ENCODE results near the gene TMEM150B.

The TMEM150B gene

DNA sequence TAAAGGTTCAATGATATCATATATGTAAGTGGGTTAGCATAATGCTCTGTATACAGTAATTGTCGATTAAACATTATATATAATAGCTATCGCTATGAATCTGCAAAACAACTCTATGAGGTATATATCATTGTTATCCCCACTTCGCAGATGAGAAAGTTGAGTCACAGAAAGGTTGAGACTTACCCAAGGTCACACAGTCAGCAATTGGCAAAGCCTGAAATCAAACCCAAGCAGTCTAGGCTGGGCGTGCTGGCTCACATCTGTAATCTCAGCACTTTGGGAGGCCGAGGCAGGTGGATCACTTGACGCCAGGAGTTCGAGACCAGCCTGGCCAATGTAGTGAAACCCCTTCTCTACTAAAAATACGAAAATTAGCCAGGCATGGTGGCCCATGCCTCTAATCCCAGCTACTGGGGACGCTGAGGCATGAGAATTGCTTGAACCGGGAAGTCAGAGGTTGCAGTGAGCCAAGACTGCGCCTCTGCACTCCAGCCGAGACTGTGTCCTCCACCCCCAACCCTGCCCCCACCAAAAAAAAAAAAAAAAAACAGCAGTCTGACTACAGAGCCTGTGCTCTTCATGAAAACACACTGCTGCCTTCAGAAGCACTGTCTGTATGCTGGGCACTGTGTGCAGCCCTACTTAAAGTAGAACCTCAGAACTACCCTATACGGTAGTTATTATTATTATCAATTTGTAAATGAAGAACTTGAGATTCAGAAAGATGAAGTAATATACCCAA is 46.6 kb downstream of the TMEM150B start:
- DNase-seq (ENCODE audit: low read depth, low spot score): no peak

GRCh38 chr19:55277494-55277893 is 47.6 kb downstream of the TMEM150B start:
- no peak for DNase-seq (ENCODE audit: low read depth, low spot score)

DNA sequence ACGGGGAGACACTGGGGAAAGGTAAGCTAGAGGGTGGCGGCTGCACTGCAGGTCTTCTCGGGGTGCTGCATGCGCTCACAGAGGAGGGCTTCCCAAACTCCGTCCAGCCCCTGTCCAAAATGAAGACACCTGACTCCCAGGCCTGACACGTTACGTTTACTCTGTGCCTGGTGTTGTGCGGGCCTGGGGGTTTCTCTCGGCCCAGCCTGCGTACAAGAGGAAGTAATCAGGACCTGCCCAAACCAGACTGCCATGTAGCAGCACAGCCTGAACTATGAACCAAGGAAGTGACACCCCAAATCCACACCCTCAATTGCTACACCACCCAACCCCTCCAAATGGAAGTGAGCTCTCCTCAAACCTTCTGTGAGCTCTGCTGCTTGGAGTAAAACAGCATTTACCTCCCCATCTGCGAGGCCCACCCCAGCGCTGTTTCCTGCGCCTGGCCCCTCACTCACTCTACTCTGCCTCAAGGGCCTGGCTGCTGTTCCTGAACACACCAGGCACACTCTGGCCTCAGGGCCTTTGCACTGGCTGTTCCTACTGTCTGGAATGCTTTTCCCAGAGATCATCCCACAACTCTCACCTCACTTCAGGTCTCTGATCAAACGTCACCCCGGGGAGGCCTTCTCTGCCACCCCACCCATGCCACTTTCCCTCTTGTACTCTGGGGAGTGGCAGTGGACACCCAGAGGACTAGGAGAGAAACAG is 48.3 kb downstream of the TMEM150B start:
- DNase-seq (ENCODE audit: low read depth, low spot score): no peak

DNA sequence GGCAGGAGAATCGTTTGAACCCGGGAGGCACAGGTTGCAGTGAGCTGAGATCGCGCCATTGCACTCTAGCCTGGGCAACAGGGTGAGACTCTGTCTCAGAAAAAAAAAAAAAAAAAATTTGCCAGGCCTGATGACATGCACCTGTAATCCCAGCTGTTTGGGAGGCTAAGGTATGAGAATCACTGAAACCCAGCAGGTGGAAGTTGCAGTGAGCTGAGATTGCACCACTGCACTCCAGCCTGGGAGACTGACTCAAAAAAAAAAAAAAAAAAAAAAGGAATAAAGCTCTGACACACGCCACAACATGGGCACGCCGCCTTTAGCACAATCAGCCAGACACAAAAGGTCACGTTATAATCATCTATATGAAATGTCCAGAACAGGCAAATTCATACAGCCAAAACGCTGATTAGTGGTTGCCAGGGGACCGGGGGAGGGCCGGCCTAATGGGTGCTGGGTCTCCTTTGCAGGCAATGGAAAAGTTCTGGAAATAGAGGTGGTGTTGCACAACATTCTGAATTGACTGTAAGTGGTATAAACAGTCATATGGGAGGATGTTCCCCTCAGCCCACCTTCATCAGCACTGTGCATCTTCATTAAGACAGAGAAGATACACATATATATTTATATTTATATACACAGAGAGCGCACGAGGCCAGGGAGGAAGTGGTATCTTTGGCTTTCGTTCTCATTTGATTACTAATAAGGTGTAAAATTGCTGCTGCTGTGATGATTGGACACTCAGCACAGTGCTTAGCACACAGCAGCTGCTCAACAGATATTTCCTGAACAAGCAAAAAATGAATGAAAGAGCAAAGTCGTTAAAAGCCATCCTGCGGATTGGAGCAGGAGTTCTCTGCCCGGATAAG is 49.1 kb downstream of the TMEM150B start:
- DNase-seq (ENCODE audit: low read depth, low spot score): no peak

DNA sequence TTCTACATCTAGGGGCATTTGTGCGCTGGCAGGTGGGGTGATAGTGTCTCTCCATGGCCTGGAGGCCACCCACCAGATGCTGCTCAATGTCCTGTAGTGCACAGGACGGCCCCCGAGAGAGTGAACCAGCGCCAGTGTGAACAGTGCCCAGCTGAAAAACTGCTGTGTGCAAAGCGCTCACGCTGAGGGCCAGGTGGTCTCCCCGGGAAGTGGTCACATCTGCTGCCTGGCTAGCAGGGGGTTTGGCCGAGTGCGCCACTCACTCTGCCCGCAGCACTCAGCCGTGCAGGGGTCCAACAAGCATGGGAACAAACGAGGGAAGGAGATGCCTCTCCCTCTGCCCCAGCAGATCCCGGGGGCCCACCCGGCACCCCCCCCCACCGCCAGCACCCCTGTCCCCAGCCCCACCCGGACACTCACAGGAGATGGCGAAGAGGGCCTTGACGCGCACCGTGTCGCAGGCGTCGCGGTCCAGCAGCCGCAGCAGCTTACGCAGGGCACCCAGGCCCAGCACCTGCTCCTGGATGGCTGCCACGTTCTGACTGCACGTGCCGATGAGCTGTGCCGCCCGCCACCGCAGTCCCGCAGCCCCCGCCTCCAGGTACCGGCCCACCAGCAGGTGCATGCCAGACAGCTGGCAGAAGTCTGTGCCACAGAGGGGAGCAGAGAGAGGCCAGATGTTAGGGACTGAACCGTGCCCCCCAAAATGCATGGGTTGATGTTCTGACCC is 51.0 kb downstream of the TMEM150B start:
- DNase-seq (ENCODE audit: low read depth, low spot score): no peak

DNA sequence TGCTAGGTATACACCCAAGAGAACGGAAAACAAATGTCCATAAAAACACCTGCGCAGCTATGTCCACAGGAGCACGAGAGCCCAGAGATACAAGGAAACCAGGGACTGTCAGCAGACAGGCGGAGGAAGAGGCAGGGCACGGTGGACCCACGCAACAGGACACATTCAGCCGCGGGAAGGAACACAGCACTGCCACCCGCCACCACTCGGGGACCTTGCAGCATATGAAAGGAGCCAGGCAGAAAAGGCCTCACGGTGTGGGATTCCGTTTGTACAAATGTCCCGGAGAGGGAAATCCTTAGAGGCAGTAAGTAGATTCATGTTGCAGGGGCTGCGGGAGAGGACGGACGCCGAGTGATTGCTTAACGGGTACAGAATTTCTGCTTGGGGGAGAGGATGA is 53.0 kb downstream of the TMEM150B start:
- no peak for DNase-seq (ENCODE audit: low read depth, low spot score)

DNA sequence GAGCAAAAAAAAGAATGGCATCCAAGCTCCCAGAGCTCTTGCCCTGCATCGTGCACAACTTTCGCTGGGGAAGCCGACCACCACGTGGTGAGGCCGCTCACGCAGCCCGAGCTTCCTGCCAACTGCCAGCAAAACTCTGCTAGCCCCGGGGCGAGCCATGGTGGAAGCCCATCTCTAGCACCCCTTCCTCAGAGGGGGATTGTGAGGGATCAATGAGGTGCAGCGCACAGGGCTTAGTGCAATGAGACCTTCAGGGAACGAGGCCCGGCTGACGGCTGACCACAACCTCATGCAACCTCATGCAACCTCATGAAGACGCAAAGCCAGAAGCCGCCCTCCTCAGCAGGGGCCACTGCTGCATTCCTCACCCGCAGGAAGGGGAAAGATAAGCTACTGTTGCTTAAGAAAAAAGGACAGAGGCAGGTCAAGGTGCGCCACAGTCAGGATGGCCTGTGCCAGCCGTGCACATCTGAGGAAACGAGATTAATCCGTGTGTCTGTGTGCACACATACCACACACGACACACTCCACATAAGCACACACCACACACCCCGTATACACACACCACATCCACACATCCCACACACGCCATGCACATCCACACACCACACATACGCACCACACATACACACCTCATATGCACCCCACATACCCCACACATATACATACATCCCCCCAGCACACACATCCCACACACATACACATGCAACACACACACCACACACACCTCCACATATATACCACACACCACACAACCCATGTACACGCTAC is 54.8 kb downstream of the TMEM150B start:
- DNase-seq (ENCODE audit: low read depth, low spot score): no peak

- no peak for DNase-seq (ENCODE audit: low read depth, low spot score)
Observed at GRCh38 chr19:55269299-55269698, 55.8 kb downstream of the TMEM150B start.

DNA sequence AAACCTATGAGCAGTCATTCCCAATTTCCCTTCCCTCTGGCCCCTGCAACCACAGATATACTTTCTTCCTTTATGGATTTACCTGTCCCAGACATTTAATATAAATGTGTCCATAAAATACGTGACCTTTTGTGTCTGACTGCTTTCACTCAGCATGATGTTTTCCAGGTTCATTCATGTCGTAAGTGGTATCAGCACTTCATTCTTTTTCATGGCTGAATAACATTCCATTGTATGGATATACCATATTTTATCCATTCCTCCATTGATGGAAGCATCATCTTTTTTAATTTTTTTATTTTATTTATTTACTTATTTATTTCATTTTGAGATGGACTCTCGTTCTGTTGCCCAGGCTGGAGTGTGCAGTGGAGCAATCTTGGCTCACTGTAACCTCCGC is 58.3 kb downstream of the TMEM150B start:
- no peak for DNase-seq (ENCODE audit: low read depth, low spot score)

GRCh38 chr19:55266404-55266803 is 58.7 kb downstream of the TMEM150B start:
- DNase-seq (ENCODE audit: low read depth, low spot score): no peak

DNA sequence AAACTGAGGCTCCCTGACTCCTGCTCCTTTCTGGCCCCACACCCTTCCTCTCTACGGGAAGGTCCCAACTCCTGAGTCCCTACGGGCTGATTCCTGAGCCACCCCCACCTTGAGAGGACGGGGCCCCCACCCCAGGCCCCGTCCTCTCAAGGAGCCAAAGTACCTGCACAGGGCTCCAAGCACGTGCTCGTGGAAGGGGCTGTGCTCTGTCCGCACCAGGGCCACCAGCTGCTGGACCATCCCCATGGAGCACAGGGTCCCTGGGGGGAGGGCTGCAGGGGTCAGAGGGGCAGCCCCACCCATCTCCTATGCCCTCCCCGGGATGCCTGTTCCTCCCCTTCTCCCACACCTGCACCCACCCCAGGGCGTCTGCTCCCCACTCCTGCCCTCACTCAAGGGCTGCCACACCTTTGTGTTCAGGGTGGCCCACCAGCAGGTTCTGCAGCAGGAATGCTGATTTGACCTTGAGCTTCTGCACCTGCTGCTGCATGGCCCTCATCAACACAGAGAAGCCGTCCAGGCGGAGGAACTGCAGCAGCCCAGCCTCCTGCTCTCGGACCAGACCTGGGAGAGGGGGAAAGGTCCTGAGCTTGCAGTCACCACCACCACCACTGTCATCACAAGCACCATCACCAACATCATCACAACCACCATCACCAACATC is 59.3 kb downstream of the TMEM150B start:
- DNase-seq (ENCODE audit: low read depth, low spot score): no peak

DNA sequence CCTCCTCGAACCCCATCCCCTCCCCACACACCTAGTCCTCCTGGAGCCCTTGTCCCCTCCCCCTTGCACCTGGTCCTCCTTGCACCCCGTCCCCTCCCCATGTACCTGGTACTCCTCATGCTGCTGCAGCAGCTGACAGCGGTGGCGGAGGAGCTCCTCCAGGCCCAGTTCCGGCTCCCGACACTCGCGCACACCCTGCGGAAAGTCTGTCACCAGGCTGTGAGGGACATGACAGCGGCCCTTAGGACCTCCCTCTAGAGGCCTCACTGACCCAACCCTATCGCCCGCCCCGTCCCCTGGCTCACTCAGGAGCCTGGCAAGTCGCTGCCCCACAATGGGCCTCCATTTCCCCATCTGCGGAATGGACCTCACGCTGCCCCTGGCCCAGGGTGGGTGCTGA is 60.0 kb downstream of the TMEM150B start:
- no peak for DNase-seq (ENCODE audit: low read depth, low spot score)

DNA sequence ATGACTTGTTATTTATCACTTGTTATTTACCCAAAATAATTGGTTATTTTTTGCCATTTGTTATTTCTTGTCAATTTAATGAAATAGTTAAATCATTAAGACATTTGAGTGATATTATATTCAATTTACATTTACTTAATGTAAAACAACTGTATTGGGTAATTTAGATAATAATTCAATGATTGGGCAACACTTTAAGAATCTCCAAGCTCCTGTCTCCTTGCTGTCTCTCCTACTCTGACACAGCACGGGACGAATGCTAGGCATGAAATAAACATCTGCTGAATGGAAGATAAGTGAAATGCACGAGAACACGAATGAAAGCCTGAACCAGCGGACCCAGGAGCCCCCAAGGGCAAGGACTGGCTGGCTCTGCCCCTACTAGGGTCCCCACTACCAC is 60.6 kb downstream of the TMEM150B start:
- no peak for DNase-seq (ENCODE audit: low read depth, low spot score)
